Inferior parietal cortex (tissue), 1 donor: Measurements from ENCODE around the gene KIAA0040.
"Not testable (repeated sequence)": the region's sequence is repeated elsewhere in the genome, so short reads cannot be mapped to it uniquely, and the experiment has no call there.

Source experiments
- DNase-seq: peaks from one replicate; pipeline ENCODE4 v3.0.0-alpha.2; 2016; ENCODE audit errors: extremely low spot score

KIAA0040 gene

DNA sequence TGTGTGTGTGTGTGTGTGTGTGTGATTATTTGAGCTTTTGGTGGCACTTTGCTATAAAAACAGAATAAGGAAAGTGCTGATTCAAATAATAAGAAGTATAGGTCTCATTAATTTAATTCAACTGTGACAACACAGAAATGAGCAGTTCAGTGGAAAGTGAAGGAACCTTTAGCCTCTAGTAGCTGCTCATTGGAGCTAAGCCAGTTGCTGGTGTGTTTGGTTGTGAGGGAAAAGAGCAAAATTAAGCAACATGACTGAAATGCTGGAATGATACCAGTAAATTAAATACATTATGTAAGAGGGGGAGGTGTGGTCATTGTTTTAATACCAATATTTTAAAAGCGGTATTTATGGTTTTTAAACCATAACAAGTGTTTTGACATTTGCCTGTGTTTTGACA is 55.2 kb downstream of the KIAA0040 start:
- no peak for DNase-seq

DNA sequence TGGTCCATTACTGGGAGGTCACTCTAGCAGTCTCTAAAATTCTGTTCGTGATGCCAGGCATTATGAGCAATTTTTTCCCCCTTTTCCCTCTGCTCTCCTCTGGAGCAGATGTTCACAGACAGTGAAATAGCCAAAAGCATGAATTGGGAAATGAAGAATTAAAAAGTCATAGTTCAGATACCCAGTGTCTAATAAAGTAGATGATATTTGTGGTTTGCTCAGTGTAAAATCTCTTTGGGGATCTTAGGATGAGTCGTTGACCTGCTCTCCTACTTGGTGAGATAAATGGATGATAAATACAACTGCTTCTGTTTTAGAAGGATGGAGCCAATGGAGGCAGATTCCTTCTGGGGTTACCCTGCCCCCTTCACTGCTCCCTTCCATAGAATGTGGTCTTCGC is 56.3 kb downstream of the KIAA0040 start:
- DNase-seq: no peak

DNA sequence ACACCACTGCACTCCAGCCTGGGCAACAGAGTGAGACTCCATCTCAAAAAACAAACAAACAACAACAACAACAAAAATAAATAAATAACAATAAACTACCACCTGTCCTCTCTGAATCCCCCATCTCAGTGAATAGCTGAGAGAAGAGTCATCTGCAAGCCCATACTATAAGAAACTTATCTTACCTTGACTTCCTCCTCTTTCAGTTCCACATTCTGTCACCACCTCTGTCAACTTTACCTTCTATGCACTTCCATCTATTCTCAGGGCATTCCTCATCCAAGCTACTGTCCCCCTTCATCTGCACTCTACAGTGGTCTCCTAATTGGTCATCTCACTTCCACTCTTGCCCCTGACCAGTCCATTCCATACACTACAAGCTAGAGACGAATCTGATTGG is 58.1 kb downstream of the KIAA0040 start:
- no peak for DNase-seq

DNA sequence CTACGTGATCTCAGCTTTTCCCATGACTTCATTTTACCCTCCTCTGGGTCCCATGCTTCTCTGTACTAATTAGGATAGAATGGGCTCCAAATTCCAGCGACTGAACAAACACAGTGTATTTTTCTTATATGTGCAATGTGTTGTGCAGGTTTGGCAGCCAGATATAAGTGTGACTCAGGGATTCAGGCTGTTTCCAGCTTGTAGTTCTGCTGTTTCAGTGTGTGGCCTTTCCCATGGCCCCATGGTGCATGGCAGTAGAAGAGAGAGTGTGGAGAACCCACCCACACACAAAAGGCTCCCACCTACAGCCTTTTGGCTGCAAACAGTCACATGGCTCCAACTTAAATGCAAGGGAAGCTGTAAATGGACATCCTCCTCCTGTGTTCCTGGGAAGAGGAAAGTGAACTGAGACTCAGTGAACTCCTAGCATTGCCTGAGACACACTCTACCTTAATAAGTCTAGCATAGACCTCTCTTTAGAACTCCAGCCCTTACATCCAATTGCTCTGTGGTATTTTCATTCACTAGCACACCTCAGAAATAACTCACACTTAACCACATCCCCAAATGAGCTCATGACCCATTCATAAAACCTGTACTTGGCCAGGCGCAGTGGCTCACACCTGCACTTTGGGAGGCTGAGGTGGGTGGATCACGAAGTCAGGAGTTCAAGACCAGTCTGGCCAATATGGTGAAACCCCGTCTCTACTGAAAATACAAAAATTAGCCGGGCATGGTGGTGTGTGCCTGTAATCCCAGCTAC is 58.7 kb downstream of the KIAA0040 start:
- DNase-seq: no peak

DNA sequence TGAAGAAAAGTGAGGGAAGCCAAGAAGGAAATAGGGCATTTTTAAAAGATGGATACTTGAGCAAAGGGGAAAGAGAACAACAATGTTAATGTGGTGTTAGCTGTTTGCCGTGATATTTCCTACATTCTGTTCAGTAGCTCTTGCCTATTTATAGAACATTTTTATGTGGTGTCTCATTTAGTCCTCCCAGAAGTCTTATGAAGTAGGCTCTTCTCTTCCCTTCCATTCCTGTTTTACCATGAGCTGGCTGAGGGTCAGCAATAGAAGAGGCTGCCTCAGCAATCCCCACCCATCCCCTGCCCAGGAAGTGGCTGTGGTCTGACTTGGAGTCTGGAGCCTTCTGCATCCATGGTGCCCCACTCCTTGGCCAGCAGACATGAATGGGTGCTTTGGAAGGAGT is 60.1 kb downstream of the KIAA0040 start:
- DNase-seq: no peak

DNA sequence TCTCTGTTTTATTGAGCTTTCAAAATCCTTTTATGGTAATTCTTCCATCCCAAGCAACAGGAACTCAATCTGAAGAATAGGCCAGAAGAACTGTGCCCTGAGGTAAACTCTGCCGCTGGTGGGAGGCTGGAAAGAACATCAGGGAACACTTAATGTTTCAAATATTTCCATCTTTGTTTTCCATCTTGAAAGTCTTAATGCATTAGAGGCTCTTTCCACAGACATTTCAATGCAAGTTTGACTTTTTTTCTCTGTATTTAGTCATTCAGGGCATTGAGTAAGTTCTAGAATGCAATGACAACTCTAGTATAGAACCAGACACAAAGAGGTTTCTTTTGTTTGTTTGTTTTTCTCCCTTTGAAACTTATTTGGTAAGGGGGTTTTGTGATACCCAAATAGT is 61.5 kb downstream of the KIAA0040 start:
- no peak for DNase-seq

DNA sequence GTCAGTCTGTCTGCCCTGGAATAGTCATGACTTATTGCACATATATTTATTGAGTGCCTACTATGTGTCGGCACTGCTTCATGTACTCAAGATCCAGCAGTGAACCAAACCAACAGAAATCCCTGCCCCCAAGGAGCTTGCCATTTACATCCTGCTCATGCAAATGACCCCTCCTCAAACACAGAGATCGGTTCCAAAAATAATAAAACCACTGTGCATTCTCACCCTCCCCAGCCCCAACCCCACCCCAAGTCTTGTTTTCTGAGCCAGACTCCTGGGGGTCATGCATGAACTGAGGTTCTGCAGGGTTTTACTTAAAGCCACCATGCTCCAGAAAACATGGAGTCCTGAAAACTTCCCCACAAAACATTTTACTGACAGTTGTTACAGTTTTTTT is 61.9 kb downstream of the KIAA0040 start:
- no peak for DNase-seq

DNA sequence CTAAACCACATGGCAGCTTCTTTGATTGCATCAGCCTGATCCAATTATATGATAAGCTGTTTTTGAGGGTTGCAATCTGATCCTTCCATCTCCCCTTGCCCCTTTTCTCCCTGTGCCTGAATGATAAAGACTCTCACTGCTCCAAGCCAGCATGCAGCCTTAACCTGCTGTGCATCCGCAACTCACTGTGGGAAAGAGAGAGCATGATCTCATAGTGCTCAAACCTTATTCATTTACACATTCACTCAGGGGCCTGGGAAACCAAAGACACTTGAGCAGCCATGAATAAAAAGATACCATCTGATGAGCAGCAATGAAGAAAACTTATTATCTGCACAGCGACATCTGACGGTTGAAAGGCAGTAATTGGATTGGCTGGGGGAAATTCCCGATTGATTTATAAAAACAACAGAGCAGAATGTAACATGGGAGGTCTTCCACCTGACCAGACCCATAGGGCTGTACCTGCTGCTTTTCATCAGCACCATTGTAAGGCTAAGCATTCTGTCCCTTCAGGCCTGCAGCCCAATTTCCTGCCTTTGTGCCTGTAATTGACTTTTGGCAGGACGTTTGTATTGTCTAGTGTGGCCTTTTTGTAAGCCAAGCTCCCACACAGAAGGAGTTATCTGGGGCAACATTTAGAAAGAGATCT is 62.5 kb downstream of the KIAA0040 start:
- DNase-seq: no peak

DNA sequence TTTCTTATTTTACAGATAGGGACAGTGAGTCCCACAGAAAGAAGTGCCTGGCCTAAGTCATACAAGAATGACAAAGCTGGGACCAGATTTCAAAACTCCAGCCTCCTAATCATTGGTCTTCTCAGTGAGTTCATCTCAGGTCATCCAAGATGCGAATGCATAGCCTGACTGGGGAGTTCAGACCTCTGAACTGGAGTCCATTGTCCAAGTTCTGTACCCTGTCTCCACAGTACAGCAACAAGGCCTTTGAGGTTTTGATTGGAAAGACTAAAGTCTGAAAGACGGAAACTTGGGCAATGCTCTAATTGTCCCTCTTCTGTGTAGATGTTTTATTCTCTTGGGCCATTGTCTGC is 63.0 kb downstream of the KIAA0040 start:
- no peak for DNase-seq

DNA sequence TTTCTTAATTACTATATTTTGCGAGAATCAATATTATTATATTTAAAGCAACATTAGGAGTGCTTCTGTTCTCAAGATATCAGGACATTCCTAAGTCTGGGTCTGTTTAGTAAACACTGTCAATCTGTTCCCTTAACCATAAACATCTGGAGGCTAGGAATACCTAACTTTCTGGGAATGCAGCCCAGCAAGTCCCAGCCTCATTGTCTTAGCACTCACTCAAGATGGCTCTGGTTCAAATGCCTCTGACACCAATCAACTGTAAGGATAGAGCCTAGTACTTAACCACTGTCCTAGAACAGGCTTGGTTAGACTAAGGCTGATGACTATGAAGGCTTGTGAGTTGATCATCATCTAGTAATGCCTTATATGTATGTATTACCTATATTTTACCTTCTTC is 63.4 kb downstream of the KIAA0040 start:
- no peak for DNase-seq

DNA sequence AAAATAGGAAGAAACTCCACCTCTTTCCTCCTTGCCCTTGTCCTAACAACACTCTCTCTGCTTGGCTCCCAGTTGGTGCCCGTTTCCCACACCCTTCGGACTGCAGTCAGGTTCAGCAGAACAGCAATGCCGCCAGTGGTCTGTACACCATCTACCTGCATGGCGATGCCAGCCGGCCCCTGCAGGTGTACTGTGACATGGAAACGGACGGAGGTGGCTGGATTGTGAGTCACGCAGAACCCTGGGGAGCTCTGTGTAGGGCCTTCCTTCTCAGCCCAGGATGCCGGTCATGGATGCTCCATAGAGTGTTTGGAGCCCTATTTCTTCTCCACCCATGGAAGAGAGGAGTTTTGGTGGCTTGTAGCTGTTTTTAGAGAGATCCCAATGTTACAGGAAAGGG is 64.1 kb downstream of the KIAA0040 start:
- DNase-seq: no peak

DNA sequence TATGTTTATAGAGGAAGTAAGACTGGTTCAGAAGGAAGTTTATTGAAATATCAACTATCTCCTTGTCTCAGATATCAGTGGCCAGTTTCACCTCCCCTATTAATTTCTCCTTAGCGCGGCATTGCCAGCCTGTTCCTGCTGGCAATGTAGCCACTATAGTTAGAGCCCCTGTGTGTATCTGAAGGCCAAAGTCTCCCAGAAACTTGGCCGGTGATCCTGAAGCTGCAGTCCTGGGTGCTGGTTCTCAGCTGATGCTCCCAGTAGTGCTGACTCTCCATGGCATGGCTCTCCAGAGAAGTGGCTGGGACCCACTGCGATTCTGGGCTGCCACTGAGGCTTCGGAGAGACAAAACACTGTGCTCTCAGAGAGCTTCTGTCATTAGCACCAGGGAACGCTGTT is 65.0 kb downstream of the KIAA0040 start:
- no peak for DNase-seq

DNA sequence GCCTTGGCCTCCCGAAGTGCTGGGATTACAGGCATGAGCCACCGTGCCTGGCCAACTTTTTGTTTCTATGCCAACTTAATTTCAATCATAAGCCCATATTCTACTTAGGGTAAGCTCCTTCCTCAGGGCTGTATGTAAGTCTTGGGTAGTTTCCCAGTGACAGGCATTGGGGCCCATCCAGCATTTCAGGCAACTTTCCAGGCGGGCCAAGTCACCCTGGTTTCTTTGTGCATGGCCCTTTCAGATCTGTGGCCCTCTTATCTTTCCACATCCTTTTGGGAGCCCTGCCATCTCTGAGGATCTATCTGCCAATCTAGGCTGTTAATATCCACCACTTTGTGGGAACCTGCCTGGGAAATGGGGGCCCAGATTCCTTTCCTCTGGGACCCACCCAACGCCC is 66.2 kb downstream of the KIAA0040 start:
- no peak for DNase-seq

DNA sequence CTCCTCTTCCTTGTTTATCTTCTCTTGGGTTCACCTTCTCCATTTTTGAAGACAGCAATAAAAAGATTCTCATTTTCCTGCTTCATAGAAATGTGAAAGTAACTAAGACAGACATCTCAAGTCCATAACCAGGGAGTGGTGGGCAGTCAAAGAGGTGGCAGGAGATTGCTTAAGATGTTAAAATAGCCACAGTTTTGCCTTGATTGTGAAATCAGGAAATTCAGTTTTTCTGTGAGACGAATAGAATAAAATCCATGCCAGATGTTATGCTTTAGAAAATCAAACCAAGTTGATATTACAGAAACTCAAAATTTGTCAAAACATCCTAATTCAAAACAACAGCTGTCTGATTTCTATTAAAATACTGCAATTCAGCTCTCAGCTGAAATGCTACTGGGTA is 67.7 kb downstream of the KIAA0040 start:
- DNase-seq: no peak

DNA sequence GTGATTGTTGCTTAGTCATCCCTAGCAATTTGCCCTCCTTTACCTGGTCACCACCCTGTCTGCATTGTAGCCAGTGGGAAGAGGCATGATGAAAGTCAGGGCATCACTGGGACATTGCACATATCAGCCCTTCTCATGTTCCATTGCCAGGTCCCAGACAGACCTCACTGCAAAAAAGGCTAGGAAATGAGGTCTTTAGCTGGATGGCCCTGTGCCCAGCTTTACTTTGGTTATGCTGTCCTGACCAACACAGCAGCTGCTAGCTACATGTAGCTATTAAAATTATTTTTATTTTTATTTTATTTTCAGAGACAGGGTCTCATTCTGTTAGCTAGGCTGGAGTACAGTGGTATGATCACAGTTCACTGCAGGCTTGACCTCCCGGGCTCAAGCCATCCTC is 72.1 kb downstream of the KIAA0040 start:
- no peak for DNase-seq

DNA sequence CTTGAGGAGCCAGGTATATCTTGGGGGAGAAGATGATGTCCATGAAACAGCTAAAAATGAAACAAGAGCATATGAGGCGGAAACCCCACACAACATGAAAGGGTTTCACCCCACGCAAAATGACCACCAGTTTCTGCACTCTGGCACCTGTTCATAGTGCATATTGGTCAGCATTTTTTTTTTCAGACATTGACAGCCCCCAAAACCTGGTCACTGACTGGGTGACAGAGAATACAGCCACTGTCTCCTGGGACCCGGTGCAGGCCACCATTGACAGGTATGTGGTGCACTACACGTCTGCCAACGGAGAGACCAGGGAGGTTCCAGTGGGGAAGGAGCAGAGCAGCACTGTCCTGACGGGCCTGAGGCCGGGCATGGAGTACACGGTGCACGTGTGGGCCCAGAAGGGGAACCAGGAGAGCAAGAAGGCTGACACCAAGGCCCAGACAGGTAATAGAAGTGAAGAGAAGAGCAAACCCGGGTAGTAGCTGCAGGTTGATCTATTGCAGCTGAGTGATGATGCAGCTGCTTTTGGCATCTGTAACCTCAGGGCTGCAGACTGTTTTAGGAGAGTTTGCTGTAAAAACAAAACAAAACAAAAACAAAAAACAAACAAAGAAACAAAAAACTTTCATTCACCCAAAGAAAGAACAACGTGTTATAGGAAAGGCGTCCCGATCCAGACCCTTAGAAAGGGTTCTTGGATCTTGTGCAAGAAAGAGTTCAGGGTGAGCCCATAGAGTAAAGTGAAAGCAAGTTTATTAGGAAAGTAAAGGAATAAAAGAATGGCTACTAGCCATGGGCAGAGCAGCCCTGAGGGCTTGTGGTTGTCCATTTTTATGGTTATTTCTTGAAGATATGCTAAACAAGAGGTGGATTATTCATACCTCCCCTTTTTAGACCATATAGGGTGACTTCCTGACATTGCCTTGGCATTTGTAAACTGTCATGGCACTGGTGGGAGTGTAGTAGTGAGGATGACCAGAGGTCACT is 73.9 kb downstream of the KIAA0040 start:
- no peak for DNase-seq

DNA sequence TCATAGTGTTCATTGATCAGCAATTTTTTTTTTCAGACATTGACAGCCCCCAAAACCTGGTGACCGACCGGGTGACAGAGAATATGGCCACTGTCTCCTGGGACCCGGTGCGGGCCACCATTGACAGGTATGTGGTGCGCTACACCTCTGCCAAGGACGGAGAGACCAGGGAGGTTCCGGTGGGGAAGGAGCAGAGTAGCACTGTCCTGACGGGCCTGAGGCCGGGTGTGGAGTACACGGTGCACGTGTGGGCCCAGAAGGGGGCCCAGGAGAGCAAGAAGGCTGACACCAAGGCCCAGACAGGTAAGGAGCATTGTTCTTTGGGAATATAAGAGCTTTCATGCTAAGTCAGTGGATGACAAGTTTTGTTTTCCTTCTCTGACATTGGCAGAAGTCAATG is 75.7 kb downstream of the KIAA0040 start:
- DNase-seq: no peak

DNA sequence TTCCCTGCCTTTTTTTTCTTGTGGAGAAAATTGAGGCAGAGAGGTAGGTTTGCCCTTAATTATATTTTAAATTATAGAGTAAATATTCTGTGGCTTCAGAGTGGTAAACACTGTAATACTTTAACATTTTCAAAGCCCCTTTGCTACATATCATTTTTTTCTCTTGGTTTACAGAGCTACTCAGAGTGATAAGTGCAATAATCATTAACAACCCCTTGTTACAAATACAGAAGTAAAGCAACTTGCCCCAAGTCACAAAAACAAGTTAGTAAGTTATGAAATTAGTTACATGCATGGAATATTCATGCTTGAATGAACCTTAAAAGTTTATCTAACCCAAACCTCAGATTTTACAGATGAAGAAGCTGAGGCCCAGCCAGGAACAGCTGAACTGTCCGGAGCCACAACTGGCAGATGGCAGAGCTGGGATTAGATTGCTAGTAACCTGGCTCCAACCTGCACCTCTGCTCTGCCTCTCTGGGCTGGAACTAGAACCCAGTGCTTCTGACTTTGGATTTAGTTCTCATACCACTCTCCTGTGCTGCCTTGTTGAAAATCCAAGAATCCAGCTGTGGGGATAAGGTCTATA is 76.3 kb downstream of the KIAA0040 start:
- no peak for DNase-seq

DNA sequence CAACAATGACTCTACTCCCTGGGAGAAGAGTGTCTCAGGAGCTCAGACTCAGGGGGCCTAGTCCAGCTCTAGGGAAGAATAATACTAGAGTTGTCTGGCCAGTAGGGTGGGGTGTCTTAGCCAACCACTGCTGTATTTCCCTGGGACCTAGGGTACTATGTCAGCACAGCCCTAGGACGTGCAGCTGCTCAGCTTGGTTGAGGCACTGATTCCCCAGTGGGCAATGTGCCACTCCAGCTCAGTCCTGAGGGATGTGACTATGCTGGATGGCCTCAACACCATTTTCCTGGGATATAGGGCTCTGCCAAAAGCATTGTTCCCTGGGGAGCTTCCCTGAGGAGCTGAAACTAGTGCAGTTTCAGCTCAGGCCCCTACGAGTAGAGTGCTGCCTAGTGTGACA is 77.6 kb downstream of the KIAA0040 start:
- DNase-seq: no peak

DNA sequence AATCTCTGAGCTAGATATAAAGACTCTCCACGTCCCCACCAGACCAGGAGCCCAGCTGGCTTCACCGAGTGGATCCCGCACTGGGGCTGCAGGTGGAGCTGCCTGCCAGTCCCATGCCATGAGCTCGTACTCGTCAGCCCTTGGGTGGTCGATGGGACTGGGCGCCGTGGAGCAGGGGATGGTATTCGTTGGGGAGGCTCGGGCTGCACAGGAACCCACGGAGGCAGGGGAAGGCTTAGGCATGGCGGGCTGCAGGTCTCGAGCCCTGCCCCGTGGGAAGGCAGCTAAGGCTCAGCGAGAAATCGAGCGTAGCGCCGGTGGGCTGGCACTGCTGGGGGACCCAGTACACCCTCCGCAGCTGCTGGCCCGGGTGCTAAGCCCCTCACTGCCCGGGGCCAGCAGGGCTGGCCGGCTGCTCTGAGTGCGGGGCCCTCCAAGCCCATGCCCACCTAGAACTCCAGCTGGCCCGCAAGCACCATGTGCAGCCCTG is 84.2 kb downstream of the KIAA0040 start:
- not testable (repeated sequence) for DNase-seq
